GM10248 (cell line): ENCODE results near the gene BAG5.

ENCODE experiments used
- CTCF ChIA-PET: fragments of 300-600 bp; sonication (Branson Sonifier 250); formaldehyde crosslinking; extraction: SDS; loops from one replicate; lab custom pipeline; 2021; ENCODE audit warnings: antibody characterized with exemption; lab: Yijun Ruan, JAX
- POLR2A ChIA-PET: fragments of 350-650 bp; sonication (Branson Sonifier 250); formaldehyde crosslinking; extraction: SDS; loops from one replicate; lab custom pipeline; 2020; ENCODE audit warnings: antibody characterized with exemption; lab: Yijun Ruan, JAX
- DNase-seq: peaks from one replicate; pipeline ENCODE4 v3.0.0; 2012; ENCODE audit errors: extremely low spot score
- CTCF ChIP-seq: IDR thresholded peaks from 2 replicates; pipeline ENCODE4 v1.5.1; 2012; ENCODE audit warnings: mild to moderate bottlenecking, low read depth; ENCODE audit errors: extremely low read depth, missing control alignments, control extremely low read depth

BAG5 gene

GRCh38 chr14:103540821-103541708 is 21.4 kb downstream of the BAG5 start:
- ChIA-PET POLR2A (no interaction called here), CTCF (interaction anchor here (1.6 to 14.9 kb wide), 2 partner anchors 22 to 35 kb away, joined by 3 to 214 read pairs; partner anchors contain the start of gene CKB)
- DNase-seq: no peak
- TF ChIP-seq CTCF: no peak

- ChIA-PET POLR2A (interaction anchor here (0.6 kb wide), 1 partner anchor 17 kb away, joined by 3 read pairs; no protein-coding TSS in a partner anchor), CTCF (interaction anchor here (0.9 to 4.2 kb wide), 3 partner anchors 8 to 21 kb away, joined by 3 to 19 read pairs (median 17); no protein-coding TSS in a partner anchor)
- peak; percentile 5 for TF ChIP-seq CTCF
- DNase-seq: no peak
Measured at GRCh38 chr14:103539056-103539825, 23.2 kb downstream of the BAG5 start.

DNA sequence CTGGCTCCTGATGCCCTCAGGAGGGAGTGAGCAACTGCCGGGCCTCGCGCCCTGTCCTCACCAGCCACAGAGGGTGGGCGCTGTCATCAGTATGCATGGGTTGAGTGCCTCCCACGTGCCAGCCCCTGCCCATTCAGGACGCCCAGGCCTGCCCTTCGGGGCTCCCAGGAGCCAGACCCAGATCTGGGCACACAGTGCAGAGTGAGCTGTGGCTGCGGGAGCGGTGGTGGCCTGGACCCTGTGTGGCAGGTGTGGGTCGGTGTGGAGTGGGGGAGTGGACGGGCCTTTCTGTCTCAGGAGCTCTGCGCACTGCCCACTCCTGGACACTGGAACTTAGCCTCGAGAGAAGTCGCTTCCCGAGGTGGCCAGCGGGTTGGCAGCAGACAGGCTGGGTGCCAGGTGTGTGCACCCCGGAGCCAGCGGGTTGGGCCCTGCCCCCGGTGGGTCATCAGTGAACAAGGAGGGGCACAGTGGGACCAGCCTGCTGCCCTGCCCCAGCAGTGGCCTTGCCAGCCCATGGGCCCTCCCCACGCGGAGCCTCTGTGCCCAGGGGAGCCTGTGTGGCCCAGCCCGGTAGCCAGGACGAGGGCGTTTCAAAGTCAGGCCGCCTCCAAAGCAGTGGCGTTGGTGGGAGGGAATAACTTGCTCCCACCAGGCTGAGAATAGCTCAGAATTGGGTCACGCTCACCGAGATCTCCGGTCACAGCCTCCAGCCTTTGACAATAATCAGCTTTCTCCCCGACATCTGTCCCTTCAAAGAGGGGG is 24.0 kb downstream of the BAG5 start:
- no peak for DNase-seq
- CTCF ChIA-PET: interaction anchor here (0.9 to 4.2 kb wide), 3 partner anchors 8 to 20 kb away, joined by 3 to 19 read pairs (median 17); no protein-coding TSS in a partner anchor
- TF ChIP-seq CTCF: no peak
- POLR2A ChIA-PET: no interaction called here

DNA sequence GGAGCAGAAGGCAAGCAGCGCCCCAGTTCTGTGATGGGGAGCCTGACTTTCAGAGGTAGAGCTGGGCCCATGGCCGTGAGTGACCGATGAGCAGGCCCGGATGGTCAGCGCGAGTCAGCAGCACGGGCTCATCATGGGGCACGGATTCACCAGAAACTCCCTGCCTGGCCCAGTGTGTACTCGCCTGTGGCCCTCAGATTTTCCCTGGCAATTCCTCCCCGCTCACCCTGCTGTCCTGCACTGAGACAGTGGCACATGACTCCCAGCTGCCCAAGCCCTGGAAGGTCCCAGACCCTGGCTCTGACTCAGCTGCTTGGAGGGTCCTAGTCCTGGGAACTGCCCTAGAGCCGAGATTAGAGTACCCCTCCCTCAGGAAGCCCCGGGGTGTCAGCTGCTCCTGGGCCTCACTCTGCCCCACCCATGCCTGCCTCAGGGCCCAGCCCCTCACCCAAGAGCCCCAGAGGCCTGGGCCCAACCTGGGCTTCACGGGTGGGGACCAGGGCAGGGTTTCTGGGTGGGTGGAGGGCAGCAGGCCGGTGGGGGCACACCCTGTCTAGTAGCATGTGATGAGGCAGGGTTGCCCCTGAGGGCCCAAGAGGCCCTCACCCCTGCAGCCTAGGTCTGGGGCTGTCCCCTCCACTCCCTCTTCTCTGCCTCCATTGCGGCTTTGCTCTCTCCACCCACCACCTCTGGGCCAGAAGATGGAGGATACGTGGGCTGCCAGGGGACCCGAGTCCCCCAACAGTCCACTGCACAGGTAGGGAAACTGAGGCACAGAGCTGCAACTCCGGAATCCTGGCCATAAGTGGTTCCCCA is 25.1 kb downstream of the BAG5 start:
- POLR2A ChIA-PET: no interaction called here
- no peak for TF ChIP-seq CTCF

DNA sequence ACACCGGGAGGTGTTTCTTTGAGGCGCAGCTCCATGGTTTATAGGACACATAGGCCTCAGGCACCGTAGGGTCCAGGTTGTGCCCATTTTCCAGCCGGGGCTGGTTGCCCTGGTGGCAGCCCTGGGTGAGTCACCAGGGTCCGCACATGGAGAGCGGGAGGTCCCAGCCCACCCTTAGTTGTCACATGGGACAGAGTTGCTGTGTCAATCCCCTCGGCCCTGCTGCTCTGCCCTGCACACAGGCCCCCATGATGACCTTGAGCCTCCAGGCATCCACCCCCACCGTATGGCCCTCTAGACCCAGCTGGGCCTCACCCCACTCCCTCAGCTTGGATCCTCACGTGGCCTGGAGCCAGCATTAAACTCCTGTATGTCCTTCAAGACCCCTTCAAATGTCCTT is 25.8 kb downstream of the BAG5 start:
- TF ChIP-seq CTCF: no peak
- POLR2A ChIA-PET: no interaction called here
- CTCF ChIA-PET: interaction anchor here (1.1 to 4.2 kb wide), 5 partner anchors 10 to 28 kb away, joined by 3 to 19 read pairs (median 12); no protein-coding TSS in a partner anchor
- DNase-seq: no peak

More for the DNA sequence above, 25.1 kb downstream of the BAG5 start:
- no peak for DNase-seq
- CTCF ChIA-PET: interaction anchor here (1.3 to 4.2 kb wide), 3 partner anchors 10 to 19 kb away, joined by 3 to 19 read pairs (median 17); no protein-coding TSS in a partner anchor
